Measurements from ENCODE around the gene EIF3F. TPM values are rescaled to one million over a fixed set of nuclear protein-coding genes. Genes with fewer than 3 reads are reported as not detected.

EIF3F gene
- total and polyA plus RNA-seq, 2 of the 4 experiments (the other 2 are of a cell fraction), result 279 to 306 TPM

DNA sequence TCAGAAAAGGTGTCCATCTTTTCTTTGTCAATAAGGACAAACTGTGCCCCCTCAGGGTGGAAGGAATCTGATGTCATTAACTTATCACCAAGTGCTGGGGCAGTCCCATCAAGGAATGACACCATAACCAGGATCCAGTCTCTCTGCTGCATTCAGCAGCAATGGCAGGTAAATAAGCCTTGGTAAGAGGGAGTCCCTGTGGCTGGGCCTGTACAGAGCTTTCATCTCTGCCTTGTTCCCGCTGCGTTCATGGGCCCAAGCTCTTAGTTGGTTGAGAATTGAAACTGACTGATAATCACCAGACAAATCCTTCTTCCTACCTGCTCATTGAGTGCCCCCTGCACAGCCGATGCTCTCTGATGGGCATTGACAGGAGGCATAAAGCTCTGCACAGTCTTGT lies 22.7 kb downstream of the EIF3F start:
- Histone ChIP-seq H3K4me2 (ENCODE audit: low read depth, low read length) (no peak overlapping the region), H3K9ac (ENCODE audit: low read depth, low read length) (no peak overlapping the region), H2BK20ac (ENCODE audit: low read depth, low read length) (no peak overlapping the region), H2AK9ac (replicated peaks; ENCODE audit: low read depth, low read length, poor library complexity) (no peak overlapping the region), H2BK120ac (ENCODE audit: low read depth, low read length) (no peak overlapping the region), H3K4ac (ENCODE audit: low read depth, low read length) (no peak overlapping the region), H3K4me1 (ENCODE audit: control insufficient read depth, insufficient read depth, low read length) (peaks cover 10% of the 10 kb centered on the region), H4K91ac (ENCODE audit: insufficient read depth, low read depth, low read length) (no peak overlapping the region), H3K23ac (ENCODE audit: low read depth, low read length) (no peak overlapping the region), H2AFZ (replicated peaks; ENCODE audit: low read length, poor library complexity) (no peak overlapping the region), H3K14ac (replicated peaks; ENCODE audit: low read depth, low read length) (no peak overlapping the region), H3K36me3 (ENCODE audit: control insufficient read depth, insufficient read depth, low read length) (no peaks in the 10 kb centered on the region), H4K8ac (ENCODE audit: low read depth in 2 of 2, low read length in 2 of 2) (no peak overlapping the region), H3K9me3 (ENCODE audit: control insufficient read depth, insufficient read depth, low read length) (no peaks in the 10 kb centered on the region), H3K79me1 (ENCODE audit: low read depth in 1 of 2, low read length in 2 of 2) (no peaks in the 10 kb centered on the region), H4K20me1 (ENCODE audit: insufficient read depth, low read length) (peaks cover 3% of the 10 kb centered on the region; the same call in 1 of the 2 replicates), H3K27me3 (ENCODE audit: control insufficient read depth, insufficient read depth, low read length) (no peaks in the 10 kb centered on the region), H2BK15ac (ENCODE audit: low read depth, low read length) (no peak overlapping the region), H2BK5ac (ENCODE audit: low read depth, low read length, poor library complexity, severe bottlenecking) (no peak overlapping the region), H3K27ac (ENCODE audit: insufficient read depth, low read length) (no peak overlapping the region), H3K9me1 (ENCODE audit: insufficient read depth, low read length) (peaks cover 8% of the 10 kb centered on the region), H4K5ac (ENCODE audit: low read depth, low read length) (no peak overlapping the region), H3K4me3 (ENCODE audit: insufficient read depth, low read depth, low read length) (no peak overlapping the region), H2AK5ac (ENCODE audit: low read depth, low read length) (no peak overlapping the region), H3K56ac (ENCODE audit: extremely low read depth, insufficient read depth, low read length) (no peak overlapping the region), H3K18ac (ENCODE audit: low read depth, low read length) (no peak overlapping the region)
- dilution Hi-C loops (cut with HindIII; ENCODE audit: low sequenced_read_pairs, unreplicated experiment), result no loop called here
- CTCF ChIA-PET, result interaction anchor here (1.1 to 3.0 kb wide), 2 partner anchors 81 to 89 kb away, joined by 3 to 11 read pairs; no protein-coding TSS in a partner anchor
- in situ Hi-C loops (cut with MboI; ENCODE audit: low sequenced_read_pairs), result loop anchor here (5.0 kb wide), 1 partner anchor 87 kb away; no protein-coding TSS in a partner anchor
- DNase-seq (no peak), ATAC-seq (ENCODE audit: low read depth) (no peak)
- no CpG with 5 or more reads among the region's 3 CpGs for WGBS, 2 experiments (ENCODE audit: extremely low coverage in 2 of 2, insufficient read length in 1 of 2)
- TF ChIP-seq CHD1 (IDR thresholded peaks at IDR 0.05; ENCODE audit: low read depth, low read length) (no peak), BHLHE40 (IDR thresholded peaks at IDR 0.05; ENCODE audit: low read depth, low read length) (no peak), POLR2A (IDR thresholded peaks at IDR 0.05; ENCODE audit: low read depth, low read length) (no peak), RFX5 (IDR thresholded peaks at IDR 0.05; ENCODE audit: low read depth, low read length) (no peak), FOS (IDR thresholded peaks at IDR 0.05; ENCODE audit: low read depth, low read length) (no peak)
- TF ChIP-seq, protein P1, sequence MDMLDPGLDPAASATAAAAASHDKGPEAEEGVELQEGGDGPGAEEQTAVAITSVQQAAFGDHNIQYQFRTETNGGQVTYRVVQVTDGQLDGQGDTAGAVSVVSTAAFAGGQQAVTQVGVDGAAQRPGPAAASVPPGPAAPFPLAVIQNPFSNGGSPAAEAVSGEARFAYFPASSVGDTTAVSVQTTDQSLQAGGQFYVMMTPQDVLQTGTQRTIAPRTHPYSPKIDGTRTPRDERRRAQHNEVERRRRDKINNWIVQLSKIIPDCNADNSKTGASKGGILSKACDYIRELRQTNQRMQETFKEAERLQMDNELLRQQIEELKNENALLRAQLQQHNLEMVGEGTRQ (IDR thresholded peaks at IDR 0.05; ENCODE audit: low read depth, low read length), result no peak
- no TSS peak for BruUV-seq (replicated peaks)
- intact Hi-C loops (cut with micrococcal nuclease), result no loop called here
- POLR2A ChIA-PET (ENCODE audit: unreplicated experiment), result no interaction called here
